Activated T-helper 17 cell treated with anti-CD3 and anti-CD28 coated beads, Interleukin-2, amount 50 U/mL, for 72 hours (primary cell): ENCODE data around the gene KEL. TPM values are rescaled to one million over a fixed set of nuclear protein-coding genes. Genes with fewer than 3 reads are reported as not detected.
A peak's percentile ranks its signal among the peaks of the same experiment; 100 is the strongest.

Source experiments
- ATAC-seq: fragments of 150-1000 bp; cut with Tn5 transposase; replicated peaks from 2 replicates; pipeline ENCODE4 v1.10.0; 2021; ENCODE audit warnings: mild to moderate bottlenecking, moderate library complexity
- H3K27ac Mint-ChIP-seq: one replicate; pipeline ENCODE4 v1.8.0; 2022; ENCODE audit warnings: mixed read lengths
- H3K27me3 Mint-ChIP-seq: one replicate; pipeline ENCODE4 v1.8.0; 2022; ENCODE audit warnings: mixed read lengths
- H3K36me3 Mint-ChIP-seq: one replicate; pipeline ENCODE4 v1.8.0; 2022; ENCODE audit warnings: low read depth, mild to moderate bottlenecking, mixed read lengths
- H3K4me1 Mint-ChIP-seq: one replicate; pipeline ENCODE4 v1.8.0; 2022; ENCODE audit warnings: mixed read lengths
- H3K4me3 Mint-ChIP-seq: one replicate; pipeline ENCODE4 v1.8.0; 2022; ENCODE audit warnings: mild to moderate bottlenecking, mixed read lengths
- H3K9me3 Mint-ChIP-seq: one replicate; pipeline ENCODE4 v1.8.0; 2022; ENCODE audit warnings: mixed read lengths
- total RNA-seq, 2 donors: library from RNA; stranded (reverse); gene quantifications; one replicate each; pipeline ENCODE4 v1.2.3, GENCODE V29; 2022

Gene KEL
- total RNA-seq, 2 donors from 2014 or later = 0.24 to 1.9 TPM

DNA sequence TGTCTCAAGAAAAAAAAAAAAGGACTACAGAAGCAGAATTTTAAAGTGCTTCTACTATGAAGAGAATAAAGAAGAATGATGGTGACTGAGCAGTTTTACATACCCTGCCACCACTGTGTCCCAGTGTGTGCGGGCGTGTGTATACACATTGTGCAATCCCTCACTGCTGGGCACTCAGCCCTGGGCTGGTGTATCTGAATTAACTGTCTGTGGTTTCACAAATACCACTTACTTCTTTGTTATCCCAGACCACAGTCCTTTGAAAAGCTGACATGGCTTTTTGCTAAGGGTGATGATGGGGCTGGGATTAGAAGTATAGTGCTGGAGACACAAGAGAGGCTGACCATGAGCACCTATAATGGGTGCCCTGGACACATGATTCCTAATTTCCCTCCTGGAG, 55.5 kb downstream of the KEL start:
- no peak for ATAC-seq
- H3K27ac Mint-ChIP-seq = no peak overlapping the region
- H3K9me3 Mint-ChIP-seq = no peaks in the 10 kb centered on the region
- H3K36me3 Mint-ChIP-seq = no peaks in the 10 kb centered on the region
- H3K27me3 Mint-ChIP-seq = peaks cover 31% of the 10 kb centered on the region
- H3K4me1 Mint-ChIP-seq = no peaks in the 10 kb centered on the region
- no peak overlapping the region for H3K4me3 Mint-ChIP-seq

DNA sequence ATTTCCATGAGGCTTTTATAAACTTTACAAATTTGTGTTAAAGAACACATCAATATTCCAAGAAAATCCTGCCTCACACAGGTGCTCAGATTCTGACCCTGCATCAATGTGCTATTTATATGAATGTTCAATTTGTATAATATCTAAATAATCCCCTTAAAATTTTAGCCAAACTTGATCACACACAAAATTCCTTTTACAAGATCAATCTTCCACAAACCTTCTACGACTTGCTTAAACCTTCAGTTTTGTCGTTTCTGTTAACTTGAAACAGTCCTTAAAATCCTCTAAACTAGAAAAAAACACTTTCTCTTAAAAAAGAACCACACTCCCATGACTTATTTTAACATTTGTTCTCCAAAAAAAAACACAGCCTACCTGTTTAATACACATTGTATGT, 56.4 kb downstream of the KEL start:
- Mint-ChIP-seq H3K4me3 (no peak overlapping the region), H3K27me3 (peaks cover 23% of the 10 kb centered on the region), H3K4me1 (no peaks in the 10 kb centered on the region), H3K9me3 (no peaks in the 10 kb centered on the region), H3K36me3 (no peaks in the 10 kb centered on the region), H3K27ac (no peak overlapping the region)
- ATAC-seq = no peak

DNA sequence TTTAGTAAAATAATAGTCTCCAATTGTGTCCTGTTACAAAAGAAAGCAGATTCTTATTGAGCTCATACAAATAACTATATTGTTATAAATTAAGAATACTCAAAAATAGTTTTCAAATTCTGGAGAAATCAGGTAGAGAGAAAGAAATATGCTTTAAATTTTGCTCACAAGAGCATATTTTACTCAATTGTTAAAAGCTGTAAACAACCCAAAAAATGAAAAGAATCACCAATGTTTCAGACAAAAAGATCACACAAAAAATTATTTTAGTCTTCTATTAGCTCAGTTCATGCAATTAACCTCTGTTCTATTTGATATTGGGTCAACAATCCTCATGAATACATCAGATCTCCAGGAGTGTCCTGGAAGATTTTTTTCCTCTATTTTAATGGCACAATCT, 58.0 kb downstream of the KEL start:
- ATAC-seq = no peak
- Mint-ChIP-seq H3K4me1 (no peaks in the 10 kb centered on the region), H3K27ac (no peak overlapping the region), H3K36me3 (no peaks in the 10 kb centered on the region), H3K27me3 (peaks cover 12% of the 10 kb centered on the region), H3K9me3 (no peaks in the 10 kb centered on the region), H3K4me3 (no peak overlapping the region)

DNA sequence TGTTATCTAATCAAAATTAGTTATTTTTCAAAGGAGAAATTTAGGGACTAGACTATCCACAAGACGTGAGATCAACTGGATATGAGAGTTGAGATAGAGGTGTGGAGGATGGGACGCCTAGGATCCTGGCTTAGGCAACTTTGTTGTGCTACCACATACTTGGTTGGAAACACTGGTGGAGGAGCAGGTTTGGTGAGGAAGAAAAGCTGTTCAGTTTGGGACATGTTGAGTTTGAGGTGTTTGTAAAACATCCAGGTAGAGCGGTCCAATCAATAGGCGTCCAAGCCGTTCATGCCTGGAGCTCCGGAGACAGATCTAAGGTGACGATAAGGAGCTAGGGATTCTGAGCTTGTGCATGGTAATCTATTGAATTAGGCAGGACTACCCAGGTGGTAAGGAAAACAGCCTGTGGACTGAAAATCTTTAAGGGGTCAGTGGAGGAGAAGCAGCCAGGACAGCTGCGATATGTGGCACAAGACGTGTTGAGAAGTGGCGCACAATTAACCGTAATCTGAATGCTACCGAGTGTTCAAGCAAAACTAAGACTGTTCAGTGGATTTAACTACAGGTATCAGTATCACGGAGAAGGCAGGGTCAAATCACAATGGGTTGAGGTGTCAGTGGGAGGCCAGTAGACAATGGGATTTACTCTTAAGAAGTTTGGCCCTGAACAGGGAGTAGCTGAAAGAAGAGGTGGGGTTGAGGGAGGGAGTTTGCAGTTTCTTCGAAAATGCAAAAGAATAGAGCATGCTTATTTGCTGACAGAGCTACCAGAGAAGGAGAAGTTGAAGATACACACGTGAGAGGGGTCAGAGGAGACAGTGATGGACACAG, 60.5 kb downstream of the KEL start:
- H3K9me3 Mint-ChIP-seq = no peaks in the 10 kb centered on the region
- no peaks in the 10 kb centered on the region for H3K4me1 Mint-ChIP-seq
- peaks cover 9% of the 10 kb centered on the region for H3K27me3 Mint-ChIP-seq
- H3K36me3 Mint-ChIP-seq = no peaks in the 10 kb centered on the region
- no peak overlapping the region for H3K27ac Mint-ChIP-seq
- no peak for ATAC-seq
- H3K4me3 Mint-ChIP-seq = no peak overlapping the region

DNA sequence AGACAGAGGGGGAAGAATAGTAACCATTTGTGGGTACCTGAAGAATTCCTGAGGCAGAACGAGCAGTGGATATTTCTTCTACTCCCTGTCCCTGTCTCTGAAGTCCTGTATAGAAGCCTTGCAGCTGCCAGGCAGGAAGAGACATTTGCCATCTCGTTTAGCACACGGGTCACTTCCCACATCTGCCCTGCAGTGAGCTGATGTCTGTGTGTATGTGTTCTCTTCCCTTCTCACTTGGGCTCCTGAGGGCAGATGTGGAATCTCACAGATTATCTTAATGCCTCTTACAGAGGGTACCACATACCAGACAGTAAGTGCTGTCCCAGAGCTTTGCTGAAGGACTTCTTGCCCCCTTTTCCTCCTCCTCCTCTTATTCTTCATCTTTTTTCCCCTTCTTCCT, 62.5 kb downstream of the KEL start:
- H3K4me1 Mint-ChIP-seq = no peaks in the 10 kb centered on the region
- no peaks in the 10 kb centered on the region for H3K36me3 Mint-ChIP-seq
- H3K4me3 Mint-ChIP-seq = no peak overlapping the region
- no peak overlapping the region for H3K27ac Mint-ChIP-seq
- H3K27me3 Mint-ChIP-seq = peaks cover 14% of the 10 kb centered on the region
- H3K9me3 Mint-ChIP-seq = no peaks in the 10 kb centered on the region
- no peak for ATAC-seq

DNA sequence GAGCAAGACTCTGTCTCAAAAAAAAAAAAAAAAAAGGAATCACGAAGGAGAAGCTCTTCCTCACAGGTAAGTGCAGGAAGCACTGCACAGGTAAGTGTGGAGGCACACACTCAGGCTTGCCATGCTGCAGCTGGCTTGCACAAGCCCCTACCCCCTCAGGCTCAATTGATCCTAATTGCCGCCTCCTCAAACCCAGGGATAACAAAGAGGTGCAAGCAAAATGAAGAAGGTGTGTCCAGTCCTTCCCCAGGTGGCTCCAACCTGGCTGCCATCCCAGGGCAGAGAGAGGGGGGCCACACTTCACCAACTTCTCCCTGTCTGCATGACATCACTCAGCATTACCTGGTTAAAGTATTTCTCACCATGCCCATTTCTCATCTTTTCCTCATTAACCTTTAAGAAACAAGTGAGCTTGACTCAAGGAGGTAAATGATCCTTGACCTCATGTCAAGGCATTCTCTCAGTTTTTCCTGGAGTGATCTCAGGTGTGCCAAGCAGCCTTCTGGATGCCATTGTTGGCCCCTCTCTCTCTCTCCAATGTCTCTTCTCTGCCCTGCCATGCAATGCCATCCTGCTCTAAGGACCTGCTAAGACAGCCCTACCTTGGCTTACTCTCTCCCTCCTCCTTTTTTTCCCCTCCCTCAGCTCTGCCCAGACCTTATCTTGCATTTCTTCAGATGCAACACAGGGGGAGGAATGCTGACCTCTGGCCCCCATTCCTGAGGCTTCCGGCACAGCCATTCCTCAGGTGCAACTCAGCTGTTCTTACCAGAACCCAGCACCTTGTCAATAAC, 63.6 kb downstream of the KEL start:
- no peaks in the 10 kb centered on the region for H3K36me3 Mint-ChIP-seq
- H3K27me3 Mint-ChIP-seq = peaks cover 14% of the 10 kb centered on the region
- no peaks in the 10 kb centered on the region for H3K4me1 Mint-ChIP-seq
- H3K9me3 Mint-ChIP-seq = no peaks in the 10 kb centered on the region
- no peak for ATAC-seq
- no peak overlapping the region for H3K4me3 Mint-ChIP-seq
- H3K27ac Mint-ChIP-seq = no peak overlapping the region

DNA sequence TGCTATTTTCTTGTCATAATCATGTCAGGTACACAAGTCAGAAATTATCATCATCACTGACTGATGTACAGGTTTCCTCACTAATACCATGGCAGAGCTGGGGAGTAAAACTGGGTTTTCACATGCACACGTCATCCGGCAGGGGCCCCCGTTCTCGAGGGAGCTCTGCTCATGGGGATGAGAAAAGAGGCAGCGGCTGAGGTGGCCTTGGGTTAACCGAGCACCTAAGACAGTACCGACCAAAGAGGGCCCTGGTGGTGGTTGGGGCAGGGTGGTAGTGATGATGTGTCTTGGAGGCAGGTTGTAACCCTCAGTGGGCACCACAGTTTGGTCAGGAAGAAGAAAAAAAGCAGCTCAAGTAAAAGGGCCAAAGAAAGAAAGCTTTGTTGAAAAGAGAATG, 64.5 kb downstream of the KEL start:
- H3K9me3 Mint-ChIP-seq = no peaks in the 10 kb centered on the region

DNA sequence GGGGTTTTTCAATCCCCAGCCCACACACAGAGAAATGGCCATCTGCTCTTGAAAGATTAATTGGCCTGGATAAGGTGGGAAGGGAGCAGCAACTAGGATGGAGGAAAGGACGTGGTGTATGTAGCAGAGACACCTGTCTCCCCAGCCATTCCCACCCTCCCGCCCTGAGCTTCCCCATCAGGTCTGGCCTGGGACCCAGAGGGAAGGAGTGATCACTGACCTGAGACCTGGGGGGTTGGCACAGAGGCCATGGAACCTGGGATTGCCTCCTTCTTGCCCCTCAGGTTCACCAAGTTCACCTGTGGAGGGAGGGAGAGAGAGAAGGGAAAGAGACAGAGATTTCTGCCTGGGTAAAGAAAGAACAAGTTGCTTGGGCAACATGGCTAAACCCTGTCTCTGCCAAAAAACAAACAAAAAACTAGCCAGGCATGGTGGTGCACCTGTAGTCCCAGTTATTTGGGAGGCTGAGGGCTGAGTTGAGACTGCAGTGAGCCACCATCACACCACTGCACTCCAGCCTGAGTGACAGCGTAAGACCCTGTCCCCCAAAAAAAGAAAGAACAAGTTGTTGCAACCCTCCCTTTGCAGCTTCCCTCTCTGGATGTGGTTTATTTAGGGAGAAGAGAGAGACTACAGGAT, 65.3 kb downstream of the KEL start:
- H3K27ac Mint-ChIP-seq = peak overlapping the region; percentile 2
- no peaks in the 10 kb centered on the region for H3K4me1 Mint-ChIP-seq
- H3K36me3 Mint-ChIP-seq = no peaks in the 10 kb centered on the region
- ATAC-seq = no peak
- no peak overlapping the region for H3K4me3 Mint-ChIP-seq
- peaks cover 14% of the 10 kb centered on the region for H3K27me3 Mint-ChIP-seq
- H3K9me3 Mint-ChIP-seq = no peaks in the 10 kb centered on the region

More for the DNA sequence above, 64.5 kb downstream of the KEL start:
- Mint-ChIP-seq H3K27ac (no peak overlapping the region), H3K36me3 (no peaks in the 10 kb centered on the region), H3K4me3 (no peak overlapping the region), H3K4me1 (no peaks in the 10 kb centered on the region), H3K27me3 (peaks cover 14% of the 10 kb centered on the region)
- ATAC-seq = no peak

DNA sequence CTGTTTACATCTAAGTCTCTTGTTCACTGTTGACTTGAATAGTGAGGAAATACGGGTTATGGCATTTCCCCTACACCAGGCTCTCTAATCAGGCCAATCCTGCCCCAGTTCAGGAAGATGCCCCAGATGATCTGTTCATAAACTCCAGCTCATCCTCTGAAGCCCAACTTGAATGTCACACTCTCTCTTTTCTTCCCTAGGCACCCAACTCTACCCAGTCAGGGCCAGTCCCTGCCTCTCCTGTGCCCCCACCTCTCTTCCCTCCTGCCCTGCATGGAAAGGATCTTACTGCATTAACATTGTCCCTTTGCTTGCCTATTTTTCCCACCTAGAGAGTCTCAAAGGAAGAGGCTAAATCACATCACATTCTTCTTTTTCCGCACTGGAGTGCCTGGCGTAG, 66.0 kb downstream of the KEL start:
- Mint-ChIP-seq H3K9me3 (no peaks in the 10 kb centered on the region), H3K27me3 (peaks cover 14% of the 10 kb centered on the region), H3K4me3 (no peak overlapping the region), H3K27ac (peak overlapping the region; percentile 2), H3K4me1 (no peaks in the 10 kb centered on the region), H3K36me3 (no peaks in the 10 kb centered on the region)
- no peak for ATAC-seq

DNA sequence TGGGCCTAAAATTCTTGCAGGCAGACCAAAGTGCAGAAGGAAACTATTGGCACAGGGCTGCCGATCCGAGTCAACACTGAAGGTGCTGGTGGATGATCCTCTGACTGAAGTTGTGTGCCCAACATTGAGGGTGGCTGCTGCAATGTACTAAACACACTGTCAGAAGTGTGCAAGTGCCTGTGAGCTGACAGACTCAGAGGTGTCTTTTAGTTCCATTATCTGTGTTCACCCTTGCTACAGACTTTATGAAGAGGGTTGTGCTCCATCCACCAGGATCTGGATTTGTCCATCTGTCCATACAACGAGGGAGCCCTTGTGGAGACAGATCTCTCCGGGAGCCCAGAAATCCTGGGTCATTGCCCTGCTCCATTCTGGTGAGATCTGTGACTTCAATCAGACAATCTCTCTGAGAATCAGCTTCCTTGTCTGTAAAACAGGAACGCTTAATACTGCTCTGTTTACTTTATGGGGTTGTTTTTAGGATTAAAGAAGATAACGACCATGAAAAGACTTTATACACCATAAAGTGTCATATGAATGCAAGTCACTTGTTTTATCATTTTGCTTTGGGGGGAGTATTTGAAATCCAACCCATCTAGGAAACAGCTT, 67.1 kb downstream of the KEL start:
- H3K27ac Mint-ChIP-seq = no peak overlapping the region
- H3K4me3 Mint-ChIP-seq = no peak overlapping the region
- no peaks in the 10 kb centered on the region for H3K4me1 Mint-ChIP-seq
- H3K9me3 Mint-ChIP-seq = no peaks in the 10 kb centered on the region
- no peak for ATAC-seq
- H3K36me3 Mint-ChIP-seq = no peaks in the 10 kb centered on the region
- peaks cover 19% of the 10 kb centered on the region for H3K27me3 Mint-ChIP-seq

DNA sequence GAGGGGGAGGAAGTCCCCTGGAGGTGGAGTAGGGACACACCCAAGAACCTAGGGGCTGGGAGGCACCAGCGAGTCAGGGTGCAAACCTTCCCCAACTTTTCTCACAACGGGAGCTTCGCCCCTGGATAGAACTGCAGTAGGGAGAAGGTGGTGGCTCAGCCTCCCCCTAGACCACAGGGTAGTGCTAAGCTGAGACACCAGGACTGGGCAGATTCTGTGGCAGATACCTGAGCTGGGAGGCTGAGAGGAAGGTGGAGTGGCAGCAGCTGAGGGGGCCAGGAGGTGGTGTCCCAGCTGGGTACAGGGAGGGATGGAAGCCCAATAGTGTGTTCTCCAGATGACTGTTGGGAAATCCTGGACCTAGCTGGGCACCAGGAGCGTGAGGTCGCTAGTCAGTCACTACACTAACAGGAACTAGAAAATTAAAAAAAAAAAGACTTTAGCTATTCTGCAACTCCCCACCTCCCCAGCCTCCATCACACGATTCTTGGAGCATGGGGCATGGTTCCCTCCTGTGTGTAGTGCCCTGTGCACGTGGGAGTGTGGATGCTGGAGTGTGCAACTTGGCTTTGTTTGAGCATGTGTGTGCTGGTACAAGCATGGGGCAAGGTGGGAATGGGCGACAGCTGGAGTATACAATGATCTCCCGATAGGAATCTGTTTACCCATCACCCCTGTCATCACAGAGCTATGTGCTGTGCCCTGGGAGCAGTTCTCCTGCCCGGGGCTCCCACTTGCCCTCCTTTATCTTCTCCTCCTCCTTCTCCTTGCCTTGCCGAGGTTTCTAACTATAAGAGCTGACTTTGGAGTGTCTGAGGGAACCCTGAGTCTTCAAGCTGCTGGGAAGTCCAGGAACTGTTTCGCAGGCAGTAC, 67.8 kb downstream of the KEL start:
- no peak overlapping the region for H3K27ac Mint-ChIP-seq
- no peaks in the 10 kb centered on the region for H3K9me3 Mint-ChIP-seq
- peaks cover 19% of the 10 kb centered on the region for H3K27me3 Mint-ChIP-seq
- no peak overlapping the region for H3K4me3 Mint-ChIP-seq
- no peak for ATAC-seq
- no peaks in the 10 kb centered on the region for H3K36me3 Mint-ChIP-seq
- no peaks in the 10 kb centered on the region for H3K4me1 Mint-ChIP-seq

DNA sequence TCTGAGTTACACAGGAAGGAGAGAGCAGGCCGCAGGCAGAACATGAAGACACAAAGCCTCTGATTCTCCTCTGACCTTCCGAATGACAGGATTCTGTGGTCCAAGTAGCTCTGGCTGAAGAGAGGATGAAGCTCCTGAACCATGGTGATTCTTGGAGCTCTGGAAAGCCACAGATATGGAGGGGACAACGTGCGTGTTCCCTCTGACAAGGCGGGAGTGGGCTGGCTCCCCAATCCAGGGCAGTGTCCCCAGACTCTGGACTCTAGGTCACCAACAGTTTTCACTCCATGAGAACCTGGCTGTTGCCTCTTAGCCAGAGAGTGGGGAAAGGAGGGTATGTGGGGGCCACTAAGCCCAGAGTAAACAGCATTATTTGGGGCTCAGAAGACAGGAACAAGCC, 69.2 kb downstream of the KEL start:
- Mint-ChIP-seq H3K27ac (no peak overlapping the region), H3K27me3 (peaks cover 19% of the 10 kb centered on the region), H3K4me3 (no peak overlapping the region)

DNA sequence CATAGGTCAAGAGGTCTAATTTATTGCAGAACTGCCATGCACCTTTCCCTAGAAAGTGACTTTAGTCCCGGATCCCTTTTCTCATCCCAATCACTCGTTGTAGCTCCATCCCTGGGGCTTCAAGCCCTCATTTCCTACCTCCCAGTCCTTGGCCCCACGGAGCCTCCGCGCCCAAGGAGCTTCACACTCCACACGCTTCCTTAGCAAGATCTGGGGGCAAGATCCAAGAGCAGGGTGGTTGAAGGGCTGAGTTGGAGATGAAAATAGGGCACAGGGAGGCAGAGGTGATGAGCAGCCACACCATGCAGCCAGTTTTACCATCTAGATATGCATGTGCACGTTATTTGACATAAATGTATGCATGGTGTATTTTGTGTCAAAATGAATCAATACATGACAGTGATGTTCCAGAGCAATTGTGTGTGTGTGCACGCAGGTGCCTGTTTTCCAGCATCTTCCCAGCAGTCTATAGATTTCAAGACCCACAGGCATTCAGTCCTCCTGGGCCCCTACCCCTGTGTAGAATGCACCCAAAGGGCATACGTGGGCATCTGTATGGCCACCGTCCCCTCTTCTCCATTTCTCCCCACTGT, 70.6 kb downstream of the KEL start:
- Mint-ChIP-seq H3K4me3 (no peak overlapping the region), H3K36me3 (no peaks in the 10 kb centered on the region), H3K9me3 (no peaks in the 10 kb centered on the region), H3K27ac (no peak overlapping the region), H3K4me1 (no peaks in the 10 kb centered on the region), H3K27me3 (peaks cover 14% of the 10 kb centered on the region)
- no peak for ATAC-seq

More for the DNA sequence above, 69.2 kb downstream of the KEL start:
- H3K36me3 Mint-ChIP-seq = no peaks in the 10 kb centered on the region
- ATAC-seq = no peak
- no peaks in the 10 kb centered on the region for H3K4me1 Mint-ChIP-seq
- no peaks in the 10 kb centered on the region for H3K9me3 Mint-ChIP-seq
